GM23338 (cell line): ENCODE measurements around the gene RIMS1. TPM values are rescaled to one million over a fixed set of nuclear protein-coding genes. Genes with fewer than 3 reads are reported as not detected.

ENCODE experiments used
- ATAC-seq: fragments of 200-7000 bp; cut with Tn5 transposase; 3 replicates; pipeline ENCODE4 v1.9.1; 2020
- DNase-seq: peaks from one replicate; pipeline ENCODE4 v3.0.0-alpha.2; 2015; ENCODE audit warnings: low spot score
- H2AFZ ChIP-seq: fragments of 200-600 bp; sonication (generic); 2 replicates; pipeline ENCODE4 v1.8.0; 2016; ENCODE audit warnings: antibody characterized with exemption, mild to moderate bottlenecking, moderate library complexity
- H3F3A ChIP-seq: fragments of 200-600 bp; sonication (generic); replicated peaks from 2 replicates; pipeline ENCODE4 v1.8.0; 2017; ENCODE audit warnings: antibody characterized with exemption, mixed run types, low read depth
- H3K27ac ChIP-seq: fragments of 200-600 bp; sonication (generic); 2 replicates; pipeline ENCODE4 v1.6.1; 2016; ENCODE audit warnings: low read depth
- H3K27me3 ChIP-seq: fragments of 200-600 bp; sonication (generic); 2 replicates; pipeline ENCODE4 v1.8.0; 2016; ENCODE audit warnings: mild to moderate bottlenecking, mixed run types, moderate library complexity; ENCODE audit not compliant: insufficient read depth
- H3K36me3 ChIP-seq: fragments of 200-600 bp; sonication (generic); 2 replicates; pipeline ENCODE4 v1.8.0; 2016; ENCODE audit warnings: mild to moderate bottlenecking; ENCODE audit not compliant: insufficient read depth
- H3K4me1 ChIP-seq: fragments of 200-600 bp; sonication (generic); 2 replicates; pipeline ENCODE4 v1.8.0; 2016; ENCODE audit warnings: mild to moderate bottlenecking, moderate library complexity; ENCODE audit not compliant: insufficient read depth
- H3K4me2 ChIP-seq: fragments of 200-600 bp; sonication (generic); 2 replicates; pipeline ENCODE4 v1.7.1; 2017; ENCODE audit warnings: mixed run types
- H3K4me3 ChIP-seq: fragments of 200-600 bp; sonication (generic); 2 replicates; pipeline ENCODE4 v1.6.1; 2016; ENCODE audit warnings: mixed run types
- H3K79me2 ChIP-seq: fragments of 200-600 bp; sonication (generic); replicated peaks from 2 replicates; pipeline ENCODE4 v1.8.0; 2017; ENCODE audit warnings: mild to moderate bottlenecking; ENCODE audit not compliant: insufficient read depth
- H3K9me2 ChIP-seq: fragments of 200-600 bp; sonication (generic); 2 replicates; pipeline ENCODE4 v1.8.0; 2017; ENCODE audit not compliant: insufficient read depth
- H4K20me1 ChIP-seq: fragments of 200-600 bp; sonication (generic); replicated peaks from 2 replicates; pipeline ENCODE4 v1.8.0; 2017; ENCODE audit warnings: mild to moderate bottlenecking; ENCODE audit not compliant: insufficient read depth
- H3K27ac Mint-ChIP-seq: 2 replicates; pipeline ENCODE4 v1.8.0; 2020; ENCODE audit warnings: inconsistent platforms, mild to moderate bottlenecking, moderate library complexity, mixed read lengths
- H3K27me3 Mint-ChIP-seq: 3 replicates; pipeline ENCODE4 v1.8.0; 2022; ENCODE audit warnings: low read depth, mild to moderate bottlenecking, moderate library complexity, mixed read lengths, inconsistent platforms; ENCODE audit not compliant: insufficient read depth, poor library complexity
- H3K36me3 Mint-ChIP-seq: 3 replicates; pipeline ENCODE4 v1.8.0; 2021; ENCODE audit warnings: low read depth, mild to moderate bottlenecking, inconsistent platforms, moderate library complexity, mixed read lengths
- H3K4me1 Mint-ChIP-seq: 3 replicates; pipeline ENCODE4 v1.8.0; 2020; ENCODE audit warnings: mild to moderate bottlenecking, inconsistent platforms, mixed read lengths
- H3K4me3 Mint-ChIP-seq: 3 replicates; pipeline ENCODE4 v1.8.0; 2021; ENCODE audit warnings: moderate library complexity, mild to moderate bottlenecking, inconsistent platforms, mixed read lengths
- H3K9me3 Mint-ChIP-seq: 3 replicates; pipeline ENCODE4 v1.8.0; 2020; ENCODE audit warnings: moderate library complexity, mild to moderate bottlenecking, inconsistent platforms, mixed read lengths
- CREB1 ChIP-seq: fragments of 250-450 bp; sonication (Bioruptor Pico); IDR thresholded peaks from 2 replicates; pipeline ENCODE4 v1.5.0; 2020; ENCODE audit warnings: low read depth, mild to moderate bottlenecking, moderate library complexity
- EZH2 ChIP-seq: fragments of 200-600 bp; sonication (generic); IDR thresholded peaks from one replicate; pipeline ENCODE4 v1.8.0; 2017; ENCODE audit warnings: antibody characterized with exemption, mild to moderate bottlenecking, low read depth; ENCODE audit not compliant: unreplicated experiment
- EZH2phosphoT487 ChIP-seq: fragments of 200-600 bp; sonication (generic); IDR thresholded peaks from one replicate; pipeline ENCODE4 v1.8.1; 2018; ENCODE audit warnings: antibody characterized with exemption; ENCODE audit not compliant: unreplicated experiment
- JUNB ChIP-seq: IDR thresholded peaks from one replicate; pipeline ENCODE4 v1.6.1; 2016; ENCODE audit warnings: antibody characterized with exemption; ENCODE audit not compliant: unreplicated experiment
- NANOG ChIP-seq: IDR thresholded peaks from 2 replicates; pipeline ENCODE4 v1.6.1; 2016; ENCODE audit warnings: antibody characterized with exemption, borderline replicate concordance
- POLR2AphosphoS5 ChIP-seq: IDR thresholded peaks from 2 replicates; pipeline ENCODE4 v1.6.1; 2016; ENCODE audit warnings: antibody characterized with exemption, low read depth
- STAT1 ChIP-seq: IDR thresholded peaks from one replicate; pipeline ENCODE4 v1.6.1; 2016; ENCODE audit warnings: antibody characterized with exemption; ENCODE audit not compliant: unreplicated experiment
- ZNF114 ChIP-seq: fragments of 250-450 bp; sonication (Bioruptor Pico); IDR thresholded peaks from 2 replicates; pipeline ENCODE4 v1.5.0; 2020; ENCODE audit warnings: mild to moderate bottlenecking, moderate library complexity
- ZNF331 ChIP-seq: fragments of 250-450 bp; sonication (Bioruptor Pico); IDR thresholded peaks from 2 replicates; pipeline ENCODE4 v1.5.0; 2020; ENCODE audit warnings: low read depth, mild to moderate bottlenecking, moderate library complexity
- polyA plus RNA-seq: library from polyadenylated mRNA; unstranded; fragments of >200 nt; fragmentation: Nextera tagmentation; extraction: Ambion mirVana; gene quantifications from 2 replicates; pipeline ENCODE4 v1.2.1, GENCODE V29; 2016
- total RNA-seq: library from RNA; depleted of rRNA; stranded (reverse); fragments of >200 nt; shearing (Covaris generic); gene quantifications from 2 replicates; pipeline ENCODE4 v1.2.3, GENCODE V29; 2014
- TF ChIP-seq, protein P1 (sequence below): IDR thresholded peaks from one replicate; pipeline ENCODE4 v1.6.1; 2018; ENCODE audit warnings: antibody characterized with exemption; ENCODE audit not compliant: unreplicated experiment
- TF ChIP-seq, protein P2 (sequence below), 2 experiments: fragments of 200-600 bp in 1 of 2; sonication (generic) in 1 of 2; conservative IDR thresholded peaks; 2 replicates each; pipeline versions ENCODE4 v1.5.1 to v1.6.1; 2016 to 2017; ENCODE audit warnings: antibody characterized with exemption in 2 of 2, low read depth in 2 of 2, mild to moderate bottlenecking in 2 of 2, moderate library complexity in 1 of 2
- TF ChIP-seq, protein P3 (sequence below): IDR thresholded peaks from 2 replicates; pipeline ENCODE4 v1.6.1; 2016; ENCODE audit warnings: antibody characterized with exemption
- TF ChIP-seq, protein P4 (sequence below): fragments of 250-450 bp; sonication (Bioruptor Pico); IDR thresholded peaks from 2 replicates; pipeline ENCODE4 v1.5.0; 2020; ENCODE audit warnings: mild to moderate bottlenecking, moderate library complexity

The RIMS1 gene
- total and polyA plus RNA-seq, 2 experiments from 2014 or later, result 0.89 to 4.0 TPM

DNA sequence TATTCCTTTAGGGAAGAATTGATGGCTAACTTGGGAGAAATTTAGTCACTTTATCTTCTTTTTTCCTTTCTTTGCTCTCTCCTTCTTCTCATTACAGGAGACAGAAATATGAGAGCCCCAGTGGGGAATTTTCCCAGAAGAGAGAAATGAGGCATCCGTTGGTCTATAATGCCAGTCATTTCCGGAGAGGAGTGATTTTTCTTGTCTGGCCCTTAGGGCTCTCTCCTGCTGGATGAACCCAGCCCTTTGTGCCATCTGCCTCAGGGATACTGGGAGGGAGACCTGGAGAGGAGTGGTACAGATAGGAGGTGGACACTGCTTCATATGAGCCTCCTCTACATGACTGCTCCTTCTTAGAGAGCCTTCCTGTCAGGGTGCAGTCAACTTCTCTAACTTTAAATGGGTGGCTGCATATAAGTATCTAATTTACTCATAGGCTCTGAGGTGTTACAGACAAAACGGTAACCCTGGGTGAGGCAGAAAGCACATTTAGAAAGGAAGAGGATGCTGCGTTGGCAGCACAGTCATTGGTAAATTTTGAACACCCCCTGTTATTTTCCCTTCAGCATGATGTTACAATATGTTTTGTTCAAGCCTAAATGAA lies 21.9 kb downstream of the RIMS1 start:
- TF ChIP-seq, protein P1, sequence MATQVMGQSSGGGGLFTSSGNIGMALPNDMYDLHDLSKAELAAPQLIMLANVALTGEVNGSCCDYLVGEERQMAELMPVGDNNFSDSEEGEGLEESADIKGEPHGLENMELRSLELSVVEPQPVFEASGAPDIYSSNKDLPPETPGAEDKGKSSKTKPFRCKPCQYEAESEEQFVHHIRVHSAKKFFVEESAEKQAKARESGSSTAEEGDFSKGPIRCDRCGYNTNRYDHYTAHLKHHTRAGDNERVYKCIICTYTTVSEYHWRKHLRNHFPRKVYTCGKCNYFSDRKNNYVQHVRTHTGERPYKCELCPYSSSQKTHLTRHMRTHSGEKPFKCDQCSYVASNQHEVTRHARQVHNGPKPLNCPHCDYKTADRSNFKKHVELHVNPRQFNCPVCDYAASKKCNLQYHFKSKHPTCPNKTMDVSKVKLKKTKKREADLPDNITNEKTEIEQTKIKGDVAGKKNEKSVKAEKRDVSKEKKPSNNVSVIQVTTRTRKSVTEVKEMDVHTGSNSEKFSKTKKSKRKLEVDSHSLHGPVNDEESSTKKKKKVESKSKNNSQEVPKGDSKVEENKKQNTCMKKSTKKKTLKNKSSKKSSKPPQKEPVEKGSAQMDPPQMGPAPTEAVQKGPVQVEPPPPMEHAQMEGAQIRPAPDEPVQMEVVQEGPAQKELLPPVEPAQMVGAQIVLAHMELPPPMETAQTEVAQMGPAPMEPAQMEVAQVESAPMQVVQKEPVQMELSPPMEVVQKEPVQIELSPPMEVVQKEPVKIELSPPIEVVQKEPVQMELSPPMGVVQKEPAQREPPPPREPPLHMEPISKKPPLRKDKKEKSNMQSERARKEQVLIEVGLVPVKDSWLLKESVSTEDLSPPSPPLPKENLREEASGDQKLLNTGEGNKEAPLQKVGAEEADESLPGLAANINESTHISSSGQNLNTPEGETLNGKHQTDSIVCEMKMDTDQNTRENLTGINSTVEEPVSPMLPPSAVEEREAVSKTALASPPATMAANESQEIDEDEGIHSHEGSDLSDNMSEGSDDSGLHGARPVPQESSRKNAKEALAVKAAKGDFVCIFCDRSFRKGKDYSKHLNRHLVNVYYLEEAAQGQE, result no peak
- TF ChIP-seq POLR2AphosphoS5 (no peak), CREB1 (CRISPR knock-in tag) (no peak), ZNF331 (CRISPR knock-in tag) (no peak), NANOG (no peak), EZH2 (no peak), ZNF114 (no peak), EZH2phosphoT487 (no peak), JUNB (no peak), STAT1 (no peak)
- TF ChIP-seq, protein P2, sequence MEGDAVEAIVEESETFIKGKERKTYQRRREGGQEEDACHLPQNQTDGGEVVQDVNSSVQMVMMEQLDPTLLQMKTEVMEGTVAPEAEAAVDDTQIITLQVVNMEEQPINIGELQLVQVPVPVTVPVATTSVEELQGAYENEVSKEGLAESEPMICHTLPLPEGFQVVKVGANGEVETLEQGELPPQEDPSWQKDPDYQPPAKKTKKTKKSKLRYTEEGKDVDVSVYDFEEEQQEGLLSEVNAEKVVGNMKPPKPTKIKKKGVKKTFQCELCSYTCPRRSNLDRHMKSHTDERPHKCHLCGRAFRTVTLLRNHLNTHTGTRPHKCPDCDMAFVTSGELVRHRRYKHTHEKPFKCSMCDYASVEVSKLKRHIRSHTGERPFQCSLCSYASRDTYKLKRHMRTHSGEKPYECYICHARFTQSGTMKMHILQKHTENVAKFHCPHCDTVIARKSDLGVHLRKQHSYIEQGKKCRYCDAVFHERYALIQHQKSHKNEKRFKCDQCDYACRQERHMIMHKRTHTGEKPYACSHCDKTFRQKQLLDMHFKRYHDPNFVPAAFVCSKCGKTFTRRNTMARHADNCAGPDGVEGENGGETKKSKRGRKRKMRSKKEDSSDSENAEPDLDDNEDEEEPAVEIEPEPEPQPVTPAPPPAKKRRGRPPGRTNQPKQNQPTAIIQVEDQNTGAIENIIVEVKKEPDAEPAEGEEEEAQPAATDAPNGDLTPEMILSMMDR (conservative IDR thresholded peaks at IDR 0.05; ENCODE audit: low read depth in 2 of 2), result no peak
- TF ChIP-seq, protein P3, sequence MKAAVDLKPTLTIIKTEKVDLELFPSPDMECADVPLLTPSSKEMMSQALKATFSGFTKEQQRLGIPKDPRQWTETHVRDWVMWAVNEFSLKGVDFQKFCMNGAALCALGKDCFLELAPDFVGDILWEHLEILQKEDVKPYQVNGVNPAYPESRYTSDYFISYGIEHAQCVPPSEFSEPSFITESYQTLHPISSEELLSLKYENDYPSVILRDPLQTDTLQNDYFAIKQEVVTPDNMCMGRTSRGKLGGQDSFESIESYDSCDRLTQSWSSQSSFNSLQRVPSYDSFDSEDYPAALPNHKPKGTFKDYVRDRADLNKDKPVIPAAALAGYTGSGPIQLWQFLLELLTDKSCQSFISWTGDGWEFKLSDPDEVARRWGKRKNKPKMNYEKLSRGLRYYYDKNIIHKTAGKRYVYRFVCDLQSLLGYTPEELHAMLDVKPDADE, result no peak
- TF ChIP-seq, protein P4, sequence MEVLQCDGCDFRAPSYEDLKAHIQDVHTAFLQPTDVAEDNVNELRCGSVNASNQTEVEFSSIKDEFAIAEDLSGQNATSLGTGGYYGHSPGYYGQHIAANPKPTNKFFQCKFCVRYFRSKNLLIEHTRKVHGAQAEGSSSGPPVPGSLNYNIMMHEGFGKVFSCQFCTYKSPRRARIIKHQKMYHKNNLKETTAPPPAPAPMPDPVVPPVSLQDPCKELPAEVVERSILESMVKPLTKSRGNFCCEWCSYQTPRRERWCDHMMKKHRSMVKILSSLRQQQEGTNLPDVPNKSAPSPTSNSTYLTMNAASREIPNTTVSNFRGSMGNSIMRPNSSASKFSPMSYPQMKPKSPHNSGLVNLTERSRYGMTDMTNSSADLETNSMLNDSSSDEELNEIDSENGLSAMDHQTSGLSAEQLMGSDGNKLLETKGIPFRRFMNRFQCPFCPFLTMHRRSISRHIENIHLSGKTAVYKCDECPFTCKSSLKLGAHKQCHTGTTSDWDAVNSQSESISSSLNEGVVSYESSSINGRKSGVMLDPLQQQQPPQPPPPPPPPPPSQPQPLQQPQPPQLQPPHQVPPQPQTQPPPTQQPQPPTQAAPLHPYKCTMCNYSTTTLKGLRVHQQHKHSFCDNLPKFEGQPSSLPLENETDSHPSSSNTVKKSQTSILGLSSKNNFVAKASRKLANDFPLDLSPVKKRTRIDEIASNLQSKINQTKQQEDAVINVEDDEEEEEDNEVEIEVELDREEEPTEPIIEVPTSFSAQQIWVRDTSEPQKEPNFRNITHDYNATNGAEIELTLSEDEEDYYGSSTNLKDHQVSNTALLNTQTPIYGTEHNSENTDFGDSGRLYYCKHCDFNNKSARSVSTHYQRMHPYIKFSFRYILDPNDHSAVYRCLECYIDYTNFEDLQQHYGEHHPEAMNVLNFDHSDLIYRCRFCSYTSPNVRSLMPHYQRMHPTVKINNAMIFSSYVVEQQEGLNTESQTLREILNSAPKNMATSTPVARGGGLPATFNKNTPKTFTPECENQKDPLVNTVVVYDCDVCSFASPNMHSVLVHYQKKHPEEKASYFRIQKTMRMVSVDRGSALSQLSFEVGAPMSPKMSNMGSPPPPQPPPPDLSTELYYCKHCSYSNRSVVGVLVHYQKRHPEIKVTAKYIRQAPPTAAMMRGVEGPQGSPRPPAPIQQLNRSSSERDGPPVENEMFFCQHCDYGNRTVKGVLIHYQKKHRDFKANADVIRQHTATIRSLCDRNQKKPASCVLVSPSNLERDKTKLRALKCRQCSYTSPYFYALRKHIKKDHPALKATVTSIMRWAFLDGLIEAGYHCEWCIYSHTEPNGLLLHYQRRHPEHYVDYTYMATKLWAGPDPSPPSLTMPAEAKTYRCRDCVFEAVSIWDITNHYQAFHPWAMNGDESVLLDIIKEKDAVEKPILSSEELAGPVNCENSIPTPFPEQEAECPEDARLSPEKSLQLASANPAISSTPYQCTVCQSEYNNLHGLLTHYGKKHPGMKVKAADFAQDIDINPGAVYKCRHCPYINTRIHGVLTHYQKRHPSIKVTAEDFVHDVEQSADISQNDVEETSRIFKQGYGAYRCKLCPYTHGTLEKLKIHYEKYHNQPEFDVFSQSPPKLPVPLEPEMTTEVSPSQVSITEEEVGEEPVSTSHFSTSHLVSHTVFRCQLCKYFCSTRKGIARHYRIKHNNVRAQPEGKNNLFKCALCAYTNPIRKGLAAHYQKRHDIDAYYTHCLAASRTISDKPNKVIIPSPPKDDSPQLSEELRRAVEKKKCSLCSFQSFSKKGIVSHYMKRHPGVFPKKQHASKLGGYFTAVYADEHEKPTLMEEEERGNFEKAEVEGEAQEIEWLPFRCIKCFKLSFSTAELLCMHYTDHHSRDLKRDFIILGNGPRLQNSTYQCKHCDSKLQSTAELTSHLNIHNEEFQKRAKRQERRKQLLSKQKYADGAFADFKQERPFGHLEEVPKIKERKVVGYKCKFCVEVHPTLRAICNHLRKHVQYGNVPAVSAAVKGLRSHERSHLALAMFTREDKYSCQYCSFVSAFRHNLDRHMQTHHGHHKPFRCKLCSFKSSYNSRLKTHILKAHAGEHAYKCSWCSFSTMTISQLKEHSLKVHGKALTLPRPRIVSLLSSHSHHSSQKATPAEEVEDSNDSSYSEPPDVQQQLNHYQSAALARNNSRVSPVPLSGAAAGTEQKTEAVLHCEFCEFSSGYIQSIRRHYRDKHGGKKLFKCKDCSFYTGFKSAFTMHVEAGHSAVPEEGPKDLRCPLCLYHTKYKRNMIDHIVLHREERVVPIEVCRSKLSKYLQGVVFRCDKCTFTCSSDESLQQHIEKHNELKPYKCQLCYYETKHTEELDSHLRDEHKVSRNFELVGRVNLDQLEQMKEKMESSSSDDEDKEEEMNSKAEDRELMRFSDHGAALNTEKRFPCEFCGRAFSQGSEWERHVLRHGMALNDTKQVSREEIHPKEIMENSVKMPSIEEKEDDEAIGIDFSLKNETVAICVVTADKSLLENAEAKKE (CRISPR knock-in tag), result no peak
- no peak overlapping the region for H2AFZ ChIP-seq
- no peak overlapping the region for H3K4me2 ChIP-seq
- Mint-ChIP-seq H3K4me1 (0 out of 3 replicates have a peak, but pooled peaks cover 1% of the 10 kb centered on the region), H3K4me3 (no peak overlapping the region), H3K27me3 (no peaks in the 10 kb centered on the region), H3K27ac (no peak overlapping the region), H3K9me3 (0 out of 3 replicates have a peak, but pooled peaks cover 1% of the 10 kb centered on the region), H3K36me3 (no peaks in the 10 kb centered on the region)
- no peaks in the 10 kb centered on the region for H3K27me3 ChIP-seq
- H3K4me1 ChIP-seq, result no peaks in the 10 kb centered on the region
- no peaks in the 10 kb centered on the region for H3K79me2 ChIP-seq
- H3K4me3 ChIP-seq, result no peak overlapping the region
- no peaks in the 10 kb centered on the region for H4K20me1 ChIP-seq
- H3F3A ChIP-seq, result no peaks in the 10 kb centered on the region
- DNase-seq (no peak), ATAC-seq (peak; percentile 29; the same call in 1 of the 3 replicates)
- H3K9me2 ChIP-seq, result peaks cover under 1% of the 10 kb centered on the region; the same call in 1 of the 2 replicates
- no peak overlapping the region for H3K27ac ChIP-seq
- no peaks in the 10 kb centered on the region for H3K36me3 ChIP-seq
